ENCODE results near the gene LSMEM2.
A peak's percentile ranks its signal among the peaks of the same experiment; 100 is the strongest.

The LSMEM2 gene

GRCh38 chr3:50248387-50248786, 30.5 kb upstream of the LSMEM2 start:
- Mint-ChIP-seq H3K27me3 (ENCODE audit: low read depth, poor library complexity) (no peaks in the 10 kb centered on the region), H3K36me3 (ENCODE audit: low read depth) (peaks cover 7% of the 10 kb centered on the region), H3K4me1 (peaks cover 51% of the 10 kb centered on the region), H3K9me3 (no peaks in the 10 kb centered on the region), H3K4me3 (no peak overlapping the region), H3K27ac (no peak overlapping the region)
- DNase-seq: no peak
- TF ChIP-seq CTCF (IDR thresholded peaks at IDR 0.05): no peak

GRCh38 chr3:50249457-50249856, 29.4 kb upstream of the LSMEM2 start:
- Mint-ChIP-seq H3K36me3 (ENCODE audit: low read depth) (peaks cover 8% of the 10 kb centered on the region), H3K9me3 (no peaks in the 10 kb centered on the region), H3K27ac (no peak overlapping the region), H3K27me3 (ENCODE audit: low read depth, poor library complexity) (no peaks in the 10 kb centered on the region), H3K4me3 (no peak overlapping the region), H3K4me1 (peaks cover 52% of the 10 kb centered on the region)
- no peak for DNase-seq
- no peak for TF ChIP-seq CTCF (IDR thresholded peaks at IDR 0.05)

- no peaks in the 10 kb centered on the region for H3K27me3 Mint-ChIP-seq (ENCODE audit: low read depth, poor library complexity)
- no peaks in the 10 kb centered on the region for H3K9me3 Mint-ChIP-seq
- no peak for DNase-seq
- H3K27ac Mint-ChIP-seq: peak overlapping the region; percentile 48
- H3K36me3 Mint-ChIP-seq (ENCODE audit: low read depth): peaks cover 8% of the 10 kb centered on the region
- no peak overlapping the region for H3K4me3 Mint-ChIP-seq
- no peak for TF ChIP-seq CTCF (IDR thresholded peaks at IDR 0.05)
- H3K4me1 Mint-ChIP-seq: peaks cover 44% of the 10 kb centered on the region
Measured at GRCh38 chr3:50250514-50250913, 28.4 kb upstream of the LSMEM2 start.

GRCh38 chr3:50251220-50251619, 27.7 kb upstream of the LSMEM2 start:
- no peak for TF ChIP-seq CTCF (IDR thresholded peaks at IDR 0.05)

GRCh38 chr3:50254577-50255250, 24.2 kb upstream of the LSMEM2 start:
- H3K4me3 Mint-ChIP-seq: no peak overlapping the region
- peak overlapping the region; percentile 75 for H3K27ac Mint-ChIP-seq
- H3K36me3 Mint-ChIP-seq (ENCODE audit: low read depth): peaks cover 24% of the 10 kb centered on the region
- no peak for DNase-seq
- TF ChIP-seq CTCF (IDR thresholded peaks at IDR 0.05): no peak
- peaks cover 49% of the 10 kb centered on the region for H3K4me1 Mint-ChIP-seq
- no peaks in the 10 kb centered on the region for H3K9me3 Mint-ChIP-seq
- H3K27me3 Mint-ChIP-seq (ENCODE audit: low read depth, poor library complexity): no peaks in the 10 kb centered on the region

More at GRCh38 chr3:50251220-50251619, 27.7 kb upstream of the LSMEM2 start:
- Mint-ChIP-seq H3K27me3 (ENCODE audit: low read depth, poor library complexity) (no peaks in the 10 kb centered on the region), H3K27ac (no peak overlapping the region), H3K36me3 (ENCODE audit: low read depth) (peaks cover 10% of the 10 kb centered on the region), H3K4me3 (no peak overlapping the region), H3K9me3 (no peaks in the 10 kb centered on the region), H3K4me1 (peaks cover 37% of the 10 kb centered on the region)
- no peak for DNase-seq

- DNase-seq: no peak
- Mint-ChIP-seq H3K27me3 (ENCODE audit: low read depth, poor library complexity) (no peaks in the 10 kb centered on the region), H3K4me1 (peaks cover 47% of the 10 kb centered on the region), H3K36me3 (ENCODE audit: low read depth) (peaks cover 24% of the 10 kb centered on the region), H3K9me3 (no peaks in the 10 kb centered on the region), H3K4me3 (no peak overlapping the region), H3K27ac (no peak overlapping the region)
- no peak for TF ChIP-seq CTCF (IDR thresholded peaks at IDR 0.05)
Measured at GRCh38 chr3:50255251-50255615, 23.7 kb upstream of the LSMEM2 start.
